ENCODE measurements around the gene TDO2.
A peak's percentile ranks its signal among the peaks of the same experiment; 100 is the strongest.

TDO2 gene

DNA sequence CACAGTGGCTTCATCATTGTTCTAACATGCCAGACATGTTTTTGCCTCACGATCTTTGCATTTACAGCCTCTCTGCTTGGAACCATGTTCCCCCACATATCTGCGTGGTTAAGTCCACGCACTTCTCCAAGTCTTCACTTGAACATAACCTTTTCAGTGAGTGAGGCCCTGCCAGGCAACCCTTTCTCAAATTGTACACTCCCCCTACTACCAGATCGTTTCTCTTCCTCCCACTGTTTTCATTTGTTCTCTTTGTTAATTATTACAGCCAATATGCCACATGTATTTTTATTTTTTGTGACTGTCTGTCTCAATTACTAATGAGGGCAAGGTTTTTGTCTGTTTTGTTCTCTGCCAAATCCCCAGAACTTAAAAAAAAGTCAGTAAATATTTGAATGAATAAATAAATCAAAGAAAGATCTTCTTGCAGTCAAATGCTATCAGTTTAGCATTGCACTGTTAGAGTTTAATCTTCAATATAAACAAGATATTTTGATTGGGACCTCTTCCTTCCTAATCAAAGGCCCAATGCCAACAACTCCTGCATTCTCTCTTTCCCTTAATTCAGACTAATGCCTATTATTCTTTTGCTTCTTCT lies 32.0 kb downstream of the TDO2 start:
- H3K4me3 ChIP-seq (ENCODE audit: low read depth, low read length): no peak overlapping the region
- H3K4me1 ChIP-seq (ENCODE audit: control insufficient read depth, insufficient read depth, low read length): no peaks in the 10 kb centered on the region
- H3K27me3 ChIP-seq (ENCODE audit: control insufficient read depth, insufficient read depth, low read length): no peaks in the 10 kb centered on the region
- H3K36me3 ChIP-seq (ENCODE audit: control insufficient read depth, insufficient read depth, low read length): no peaks in the 10 kb centered on the region
- H3K9me3 ChIP-seq (ENCODE audit: control insufficient read depth, insufficient read depth, low read length): 0 out of 2 replicates have a peak, but pooled peaks cover 3% of the 10 kb centered on the region
- no peak overlapping the region for H3K27ac ChIP-seq (ENCODE audit: low read depth, low read length)
- H3K9ac ChIP-seq (ENCODE audit: low read depth, low read length): no peak overlapping the region

DNA sequence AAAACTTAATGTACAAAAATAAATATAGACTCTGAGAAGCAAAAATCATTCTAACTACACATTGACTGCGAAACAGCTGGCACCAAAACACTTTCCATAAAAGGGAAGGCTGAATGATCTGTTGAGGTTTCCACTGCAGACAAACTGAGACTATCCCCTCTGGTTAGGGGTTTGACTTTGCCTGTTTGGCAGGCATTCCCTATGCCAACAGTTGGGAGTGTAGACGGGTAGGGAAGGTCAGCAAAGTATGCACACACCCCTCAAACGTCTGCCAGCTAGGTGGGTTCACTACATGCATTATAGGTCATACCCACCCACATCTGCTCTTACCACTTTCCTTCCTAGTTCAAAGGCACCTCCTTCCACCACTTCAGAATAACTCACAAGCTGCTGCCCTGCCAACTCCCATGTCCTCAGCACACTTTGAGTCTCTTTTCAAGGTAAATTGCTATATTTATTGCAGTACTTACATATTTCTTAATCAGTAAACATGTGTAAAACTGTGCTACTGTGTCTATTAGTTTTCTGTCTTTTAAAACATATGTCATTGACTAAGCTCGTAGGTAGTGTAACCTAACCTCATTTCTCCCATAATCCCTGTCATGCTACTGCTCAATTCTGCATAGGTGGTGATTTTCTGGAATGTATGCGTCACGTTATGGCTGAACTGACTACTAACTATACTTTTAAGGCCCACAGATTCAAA lies 37.7 kb downstream of the TDO2 start:
- Histone ChIP-seq H3K27me3 (ENCODE audit: control insufficient read depth, insufficient read depth, low read length) (no peaks in the 10 kb centered on the region), H3K9ac (ENCODE audit: low read depth, low read length) (no peak overlapping the region), H3K27ac (ENCODE audit: low read depth, low read length) (no peak overlapping the region), H3K4me3 (ENCODE audit: low read depth, low read length) (no peak overlapping the region), H3K9me3 (ENCODE audit: control insufficient read depth, insufficient read depth, low read length) (no peaks in the 10 kb centered on the region), H3K4me1 (ENCODE audit: control insufficient read depth, insufficient read depth, low read length) (no peaks in the 10 kb centered on the region), H3K36me3 (ENCODE audit: control insufficient read depth, insufficient read depth, low read length) (no peaks in the 10 kb centered on the region)

DNA sequence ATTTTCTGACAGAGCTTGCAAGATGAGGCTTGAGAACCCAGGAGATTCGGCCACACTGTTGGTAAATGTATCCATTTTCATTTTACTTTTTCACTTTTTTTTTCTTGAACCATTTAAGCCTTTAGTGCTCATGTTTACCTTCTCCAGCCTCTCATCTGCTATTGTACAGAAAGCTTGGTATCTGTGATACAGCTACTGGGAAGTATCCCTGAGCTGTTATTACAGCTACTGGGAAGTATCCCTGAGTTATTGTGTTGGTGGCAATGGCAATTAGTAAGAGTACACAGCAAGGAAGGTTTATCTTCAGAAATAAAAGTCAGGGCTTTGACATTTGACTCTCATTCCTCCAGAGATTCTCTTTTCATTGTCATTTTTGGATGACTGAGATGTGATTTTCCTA lies 38.3 kb downstream of the TDO2 start:
- no peak overlapping the region for H3K4me3 ChIP-seq (ENCODE audit: low read depth, low read length)
- no peaks in the 10 kb centered on the region for H3K9me3 ChIP-seq (ENCODE audit: control insufficient read depth, insufficient read depth, low read length)
- H3K9ac ChIP-seq (ENCODE audit: low read depth, low read length): no peak overlapping the region
- H3K4me1 ChIP-seq (ENCODE audit: control insufficient read depth, insufficient read depth, low read length): no peaks in the 10 kb centered on the region
- H3K36me3 ChIP-seq (ENCODE audit: control insufficient read depth, insufficient read depth, low read length): no peaks in the 10 kb centered on the region
- H3K27ac ChIP-seq (ENCODE audit: low read depth, low read length): no peak overlapping the region
- no peaks in the 10 kb centered on the region for H3K27me3 ChIP-seq (ENCODE audit: control insufficient read depth, insufficient read depth, low read length)

DNA sequence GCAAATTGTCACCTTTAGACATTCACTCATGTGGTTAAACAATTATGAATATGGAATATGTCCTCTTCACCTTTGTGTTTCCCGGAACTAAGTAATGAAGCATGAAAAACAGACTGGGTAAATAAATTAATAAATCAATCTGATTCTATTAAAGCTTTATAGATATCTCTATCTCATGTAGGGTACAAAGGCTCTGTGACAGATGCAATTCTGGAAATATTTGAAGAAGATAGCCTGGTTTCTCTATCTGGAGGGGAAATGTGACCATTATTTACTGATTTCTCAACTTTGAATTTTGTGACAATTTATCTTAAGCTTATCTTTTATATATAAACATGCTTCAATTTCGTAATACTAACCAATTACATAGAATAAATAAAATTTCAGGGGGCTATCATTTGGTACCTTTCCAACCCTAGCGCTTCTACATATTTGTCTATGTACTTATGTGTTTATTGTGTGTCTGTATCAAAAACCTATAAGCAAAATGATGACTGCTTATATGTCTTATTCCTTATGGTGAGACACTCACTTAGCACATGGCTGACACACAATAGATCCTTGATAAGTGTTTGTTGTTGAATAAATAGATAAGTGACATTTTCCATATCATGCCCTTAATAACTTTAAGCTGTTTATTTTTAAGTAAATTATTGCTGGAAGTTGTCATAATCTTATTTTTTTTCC lies 40.3 kb downstream of the TDO2 start:
- Histone ChIP-seq H3K9ac (ENCODE audit: low read depth, low read length) (no peak overlapping the region), H3K4me3 (ENCODE audit: low read depth, low read length) (no peak overlapping the region), H3K36me3 (ENCODE audit: control insufficient read depth, insufficient read depth, low read length) (no peaks in the 10 kb centered on the region), H3K27ac (ENCODE audit: low read depth, low read length) (no peak overlapping the region), H3K4me1 (ENCODE audit: control insufficient read depth, insufficient read depth, low read length) (no peaks in the 10 kb centered on the region), H3K27me3 (ENCODE audit: control insufficient read depth, insufficient read depth, low read length) (no peaks in the 10 kb centered on the region), H3K9me3 (ENCODE audit: control insufficient read depth, insufficient read depth, low read length) (no peaks in the 10 kb centered on the region)

DNA sequence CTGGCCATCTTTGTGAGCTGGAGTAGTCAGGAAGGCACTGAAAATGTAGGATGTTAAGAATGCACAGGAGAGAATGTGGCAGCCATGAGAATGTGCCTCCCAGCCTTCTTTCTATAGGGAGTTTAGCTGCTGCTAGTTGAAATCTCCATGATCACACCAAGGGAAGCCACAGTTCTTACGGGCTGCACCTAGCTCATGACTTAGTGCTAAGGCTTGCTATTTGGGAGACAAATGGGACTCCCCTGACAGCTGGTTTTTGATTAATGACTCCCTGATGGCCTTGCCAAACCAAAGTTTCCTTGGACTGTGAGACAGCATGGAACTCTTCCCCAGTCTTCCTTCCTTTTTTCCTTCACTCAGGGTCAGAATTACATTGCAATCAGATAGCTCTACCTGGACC lies 41.0 kb downstream of the TDO2 start:
- H3K27me3 ChIP-seq (ENCODE audit: control insufficient read depth, insufficient read depth, low read length): no peaks in the 10 kb centered on the region
- no peaks in the 10 kb centered on the region for H3K36me3 ChIP-seq (ENCODE audit: control insufficient read depth, insufficient read depth, low read length)
- no peak overlapping the region for H3K4me3 ChIP-seq (ENCODE audit: low read depth, low read length)
- no peak overlapping the region for H3K27ac ChIP-seq (ENCODE audit: low read depth, low read length)
- H3K4me1 ChIP-seq (ENCODE audit: control insufficient read depth, insufficient read depth, low read length): no peaks in the 10 kb centered on the region
- H3K9me3 ChIP-seq (ENCODE audit: control insufficient read depth, insufficient read depth, low read length): no peaks in the 10 kb centered on the region
- no peak overlapping the region for H3K9ac ChIP-seq (ENCODE audit: low read depth, low read length)

DNA sequence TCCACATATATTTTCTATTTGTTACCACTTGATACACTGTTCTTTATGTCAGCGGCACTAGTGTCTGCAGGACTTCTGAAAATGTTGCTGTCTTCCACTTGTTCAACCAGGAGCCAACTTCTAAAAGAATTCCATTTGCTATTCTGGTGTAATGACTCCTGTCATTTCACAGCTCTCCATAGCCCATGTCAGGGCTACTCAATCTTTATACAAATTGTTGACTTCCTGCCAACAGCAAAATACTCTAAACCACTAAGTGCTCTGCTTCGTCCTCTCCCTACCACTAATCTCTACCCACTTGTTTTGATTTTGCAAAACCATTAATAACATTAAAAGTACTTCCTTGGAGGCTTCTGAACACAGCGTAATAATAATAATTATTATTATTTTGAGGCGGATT lies 43.0 kb downstream of the TDO2 start:
- Histone ChIP-seq H3K27me3 (ENCODE audit: control insufficient read depth, insufficient read depth, low read length) (no peaks in the 10 kb centered on the region), H3K27ac (ENCODE audit: low read depth, low read length) (no peak overlapping the region), H3K36me3 (ENCODE audit: control insufficient read depth, insufficient read depth, low read length) (no peaks in the 10 kb centered on the region), H3K4me3 (ENCODE audit: low read depth, low read length) (no peak overlapping the region), H3K9ac (ENCODE audit: low read depth, low read length) (no peak overlapping the region), H3K4me1 (ENCODE audit: control insufficient read depth, insufficient read depth, low read length) (no peaks in the 10 kb centered on the region), H3K9me3 (ENCODE audit: control insufficient read depth, insufficient read depth, low read length) (no peaks in the 10 kb centered on the region)

DNA sequence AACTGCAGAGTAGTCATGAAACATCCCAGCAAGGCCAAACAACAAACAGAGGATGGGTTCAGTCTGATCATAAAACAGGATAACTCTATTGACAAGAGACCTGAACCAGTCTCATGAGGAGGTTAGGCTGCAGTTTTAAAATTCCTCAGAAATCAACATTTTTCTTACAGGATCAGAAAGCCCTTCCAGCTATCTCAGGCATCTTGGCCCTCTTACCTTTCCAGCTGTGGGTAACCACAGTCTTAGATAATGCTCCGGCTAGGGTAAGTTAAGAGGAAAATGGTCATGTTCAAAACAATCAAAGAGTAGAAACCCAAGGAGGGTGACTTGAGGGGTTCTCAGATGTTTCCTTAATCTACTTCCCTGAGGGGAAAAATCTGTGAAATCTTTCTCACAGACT lies 45.0 kb downstream of the TDO2 start:
- no peaks in the 10 kb centered on the region for H3K36me3 ChIP-seq (ENCODE audit: control insufficient read depth, insufficient read depth, low read length)
- no peaks in the 10 kb centered on the region for H3K4me1 ChIP-seq (ENCODE audit: control insufficient read depth, insufficient read depth, low read length)
- H3K9ac ChIP-seq (ENCODE audit: low read depth, low read length): no peak overlapping the region
- no peak overlapping the region for H3K27ac ChIP-seq (ENCODE audit: low read depth, low read length)
- H3K9me3 ChIP-seq (ENCODE audit: control insufficient read depth, insufficient read depth, low read length): no peaks in the 10 kb centered on the region
- H3K4me3 ChIP-seq (ENCODE audit: low read depth, low read length): no peak overlapping the region
- H3K27me3 ChIP-seq (ENCODE audit: control insufficient read depth, insufficient read depth, low read length): no peaks in the 10 kb centered on the region

DNA sequence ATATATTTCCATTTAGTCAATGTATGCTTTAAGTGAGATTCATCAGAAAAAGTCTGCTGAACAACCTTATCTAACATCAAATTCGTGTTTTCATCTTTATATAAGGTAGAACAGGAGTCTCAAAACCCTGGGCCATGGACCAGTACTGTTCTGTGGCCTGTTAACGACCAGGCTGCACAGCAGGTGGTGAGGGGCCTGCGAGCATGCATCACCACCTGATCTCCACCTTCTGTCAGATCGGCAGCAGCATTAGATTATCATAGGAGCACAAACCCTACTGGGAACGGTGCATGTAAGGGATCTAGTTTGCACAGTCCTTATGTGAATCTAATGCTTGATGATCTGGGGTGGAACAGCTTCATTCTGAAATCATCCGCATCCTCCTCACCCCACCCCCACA lies 47.0 kb downstream of the TDO2 start:
- H3K4me3 ChIP-seq (ENCODE audit: low read depth, low read length): no peak overlapping the region
- no peaks in the 10 kb centered on the region for H3K4me1 ChIP-seq (ENCODE audit: control insufficient read depth, insufficient read depth, low read length)
- H3K27ac ChIP-seq (ENCODE audit: low read depth, low read length): no peak overlapping the region
- no peaks in the 10 kb centered on the region for H3K9me3 ChIP-seq (ENCODE audit: control insufficient read depth, insufficient read depth, low read length)
- no peaks in the 10 kb centered on the region for H3K36me3 ChIP-seq (ENCODE audit: control insufficient read depth, insufficient read depth, low read length)
- H3K9ac ChIP-seq (ENCODE audit: low read depth, low read length): no peak overlapping the region
- no peaks in the 10 kb centered on the region for H3K27me3 ChIP-seq (ENCODE audit: control insufficient read depth, insufficient read depth, low read length)

DNA sequence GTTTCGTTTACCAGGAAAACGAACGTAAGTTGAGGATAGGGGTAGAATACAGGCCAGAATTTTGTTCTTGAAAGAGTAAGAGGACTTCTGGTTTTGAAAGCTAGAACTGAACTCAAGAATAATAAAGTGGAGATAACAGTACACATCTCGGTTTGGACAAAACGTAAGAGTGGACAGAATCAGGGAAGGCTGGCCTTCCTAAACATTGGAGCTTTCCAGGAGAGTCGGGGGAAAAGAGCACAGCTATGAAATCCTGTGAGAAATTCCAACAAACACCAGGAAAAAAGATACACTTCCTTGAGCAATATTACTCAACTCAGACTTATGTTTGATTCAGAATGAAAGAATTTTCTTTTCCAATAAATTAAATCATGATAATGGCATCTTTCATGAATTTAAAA lies 49.0 kb downstream of the TDO2 start:
- Histone ChIP-seq H3K9ac (ENCODE audit: low read depth, low read length) (no peak overlapping the region), H3K4me3 (ENCODE audit: low read depth, low read length) (no peak overlapping the region), H3K4me1 (ENCODE audit: control insufficient read depth, insufficient read depth, low read length) (no peaks in the 10 kb centered on the region), H3K27ac (ENCODE audit: low read depth, low read length) (no peak overlapping the region), H3K27me3 (ENCODE audit: control insufficient read depth, insufficient read depth, low read length) (no peaks in the 10 kb centered on the region), H3K9me3 (ENCODE audit: control insufficient read depth, insufficient read depth, low read length) (no peaks in the 10 kb centered on the region), H3K36me3 (ENCODE audit: control insufficient read depth, insufficient read depth, low read length) (no peaks in the 10 kb centered on the region)

DNA sequence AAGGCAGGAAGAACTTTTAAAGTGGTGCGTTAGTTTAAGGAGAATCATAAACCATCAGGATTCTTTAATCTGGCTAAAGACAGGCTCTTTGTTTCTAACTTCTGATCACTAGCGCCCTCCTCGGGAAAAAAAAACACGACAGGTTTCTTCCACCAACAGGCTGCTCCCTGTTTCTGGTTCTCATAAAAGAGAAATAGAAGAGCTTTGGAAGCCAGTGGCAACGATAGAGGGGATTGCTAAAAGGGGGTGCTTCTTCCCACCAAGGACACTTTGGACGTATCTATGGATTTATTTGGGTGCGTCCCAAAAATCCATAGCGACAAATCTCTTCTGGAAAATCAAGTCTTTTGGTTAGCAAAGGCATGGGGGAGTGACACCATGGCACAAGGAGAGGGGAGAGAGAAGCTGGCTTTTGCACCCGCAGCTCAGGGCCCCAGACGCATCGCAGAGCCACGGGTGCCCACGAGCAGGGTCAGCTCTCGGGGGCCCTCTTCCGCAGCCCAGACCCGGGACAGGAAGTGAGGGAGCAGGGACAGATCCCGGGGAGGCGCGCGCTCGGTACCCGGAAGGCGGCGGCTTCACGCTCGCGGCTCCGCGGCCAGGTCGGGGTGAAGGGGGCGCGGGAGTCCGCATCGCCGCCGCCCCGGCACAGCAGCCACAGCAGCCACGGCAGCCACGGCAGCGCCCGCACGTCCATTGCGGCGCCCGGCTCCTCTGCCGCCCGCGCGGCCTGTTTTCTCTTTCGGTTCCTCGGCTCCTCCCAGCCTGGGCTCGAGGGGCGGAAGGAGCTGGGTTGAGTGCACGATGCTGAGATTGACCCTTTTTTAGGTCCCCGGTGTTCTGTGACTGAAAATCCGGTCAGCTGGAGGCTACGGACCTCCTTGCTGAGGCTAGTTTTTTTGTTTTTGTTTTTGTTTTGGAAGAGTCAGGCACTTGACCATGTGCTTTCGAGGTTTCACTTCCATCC lies 49.9 kb downstream of the TDO2 start, which contains the start of gene CTSO:
CTSO (minus strand) TSS at position 716 of the 967 bp plus-strand sequence; CDS start at position 697, 19 bp downstream.
- Histone ChIP-seq H3K9ac (ENCODE audit: low read depth, low read length) (peak within 1 kb of the TSS; percentile 91), H3K27ac (ENCODE audit: low read depth, low read length) (peak within 1 kb of the TSS; percentile 69)

More for the DNA sequence above, 49.9 kb downstream of the TDO2 start, which contains the start of gene CTSO:
- Histone ChIP-seq H3K4me3 (ENCODE audit: low read depth, low read length) (peak within 1 kb of the TSS; percentile 89), H3K27me3 (ENCODE audit: control insufficient read depth, insufficient read depth, low read length) (no peaks in the 10 kb centered on the region), H3K9me3 (ENCODE audit: control insufficient read depth, insufficient read depth, low read length) (no peaks in the 10 kb centered on the region), H3K4me1 (ENCODE audit: control insufficient read depth, insufficient read depth, low read length) (no peaks in the 10 kb centered on the region), H3K36me3 (ENCODE audit: control insufficient read depth, insufficient read depth, low read length) (no peaks in the 10 kb centered on the region)

Measured in HUES48 (cell line).